ENCODE measurements around the gene EEF2.
"Not testable (repeated sequence)": the region's sequence is repeated elsewhere in the genome, so short reads cannot be mapped to it uniquely, and the experiment has no call there.

Gene EEF2

DNA sequence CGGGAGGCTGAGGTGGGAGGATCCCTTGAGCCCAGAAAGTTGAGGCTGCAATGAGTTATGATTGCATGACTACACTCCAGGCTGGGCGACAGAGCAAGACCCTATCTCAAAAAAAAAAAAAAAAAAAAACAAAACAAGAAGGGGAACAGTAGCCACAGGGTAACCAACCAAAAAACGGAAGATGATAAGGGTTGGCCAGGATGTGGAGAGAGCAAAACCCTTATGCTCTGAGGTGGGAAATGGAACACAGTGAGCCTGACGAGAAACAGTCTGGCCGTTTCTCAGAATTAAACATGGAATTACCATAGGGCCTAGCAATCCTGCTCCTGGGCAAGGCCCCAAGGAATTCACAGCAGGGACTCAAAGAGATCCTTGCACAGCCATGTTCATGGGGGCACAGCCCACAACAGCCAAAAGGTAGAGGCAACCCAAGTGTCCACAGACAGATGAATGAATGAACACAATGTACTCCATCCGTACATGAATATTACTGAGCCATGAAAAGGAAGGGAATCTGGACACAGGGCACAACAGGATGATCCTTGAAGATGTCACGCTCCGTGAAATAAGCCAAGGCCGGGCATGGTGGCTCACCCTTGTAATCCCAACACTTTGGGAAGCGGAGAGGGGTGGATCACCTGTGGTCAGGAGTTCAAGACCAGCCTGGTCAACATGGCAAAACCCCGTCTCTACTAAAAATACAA is 41.1 kb downstream of the EEF2 start:
- no peak for DNase-seq (ENCODE audit: low spot score)

DNA sequence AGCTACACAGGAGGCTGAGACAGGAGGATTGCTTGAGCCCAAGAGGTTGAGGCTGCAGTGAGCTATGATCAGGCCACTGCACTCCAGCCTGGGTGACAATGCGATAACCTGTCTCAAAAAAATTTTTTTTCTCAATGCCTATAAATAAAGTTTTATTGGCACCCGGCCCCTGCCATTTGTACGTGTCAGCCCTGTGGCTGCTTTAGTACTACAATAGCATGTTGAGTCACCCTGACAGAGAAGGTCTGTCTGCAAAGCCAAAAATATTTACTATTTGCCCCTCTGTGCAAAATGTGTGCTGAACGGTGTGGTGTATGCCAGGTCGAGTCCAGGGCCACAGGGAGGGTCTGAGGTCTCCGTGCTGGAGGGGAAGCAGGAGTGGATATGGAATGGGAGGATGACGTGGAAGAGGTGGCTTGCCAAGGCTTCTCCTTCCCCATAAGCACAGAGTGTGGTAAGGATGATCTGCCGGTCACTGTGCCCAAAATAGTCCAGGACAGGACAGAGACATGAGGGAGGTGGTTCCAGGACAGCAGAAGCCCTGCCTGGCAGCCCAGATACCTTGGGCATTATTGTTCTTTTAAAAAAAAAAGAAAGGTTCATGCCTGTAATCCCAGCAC is 42.4 kb downstream of the EEF2 start:
- no peak for DNase-seq (ENCODE audit: low spot score)

- DNase-seq (ENCODE audit: low spot score): not testable (repeated sequence)
These were observed 46.8 kb downstream of the EEF2 start for GRCh38 chr19:3938300-3938950.

DNA sequence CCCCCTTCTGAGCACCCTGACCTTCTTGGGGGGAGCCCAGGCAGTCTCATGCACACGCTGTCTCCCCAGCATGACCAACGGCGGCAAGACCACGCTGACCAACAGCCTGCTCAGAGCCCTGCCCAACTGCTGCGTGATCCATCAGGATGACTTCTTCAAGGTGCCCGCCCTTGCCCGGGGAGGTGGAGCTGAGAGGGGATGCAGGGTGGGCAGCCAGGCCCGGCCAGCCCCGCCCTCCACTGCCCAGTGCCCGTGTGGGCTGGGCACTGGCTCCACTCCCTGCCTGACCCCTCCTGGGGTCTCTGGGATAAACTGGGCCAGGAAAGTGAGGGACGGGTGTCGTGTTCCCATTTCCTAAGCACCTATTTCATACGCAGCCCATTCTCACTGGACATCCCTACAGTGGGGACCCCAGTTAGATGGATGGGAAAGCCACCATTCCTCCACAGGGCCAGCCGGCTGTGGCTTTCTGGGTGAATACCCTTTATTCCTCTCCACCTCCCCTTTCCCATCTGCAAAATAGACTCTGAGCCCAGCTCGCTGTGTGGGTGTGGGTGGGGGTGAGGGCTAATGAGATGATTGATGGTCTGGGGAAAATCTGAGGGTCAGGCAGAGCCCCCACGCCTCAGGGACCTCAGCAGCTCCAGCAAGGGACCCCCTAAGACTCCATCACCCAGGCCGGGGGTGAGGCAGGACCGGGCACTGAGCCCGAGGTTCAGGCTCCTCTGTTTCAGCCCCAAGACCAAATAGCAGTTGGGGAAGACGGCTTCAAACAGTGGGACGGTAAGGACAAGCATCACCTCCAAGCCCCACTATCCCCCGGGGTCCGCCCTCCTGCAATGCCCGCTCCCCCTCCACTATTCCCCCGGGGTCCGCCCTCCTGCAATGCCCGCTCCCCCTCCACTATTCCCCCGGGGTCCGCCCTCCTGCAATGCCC is 48.5 kb downstream of the EEF2 start:
- DNase-seq (ENCODE audit: low spot score): no peak

DNA sequence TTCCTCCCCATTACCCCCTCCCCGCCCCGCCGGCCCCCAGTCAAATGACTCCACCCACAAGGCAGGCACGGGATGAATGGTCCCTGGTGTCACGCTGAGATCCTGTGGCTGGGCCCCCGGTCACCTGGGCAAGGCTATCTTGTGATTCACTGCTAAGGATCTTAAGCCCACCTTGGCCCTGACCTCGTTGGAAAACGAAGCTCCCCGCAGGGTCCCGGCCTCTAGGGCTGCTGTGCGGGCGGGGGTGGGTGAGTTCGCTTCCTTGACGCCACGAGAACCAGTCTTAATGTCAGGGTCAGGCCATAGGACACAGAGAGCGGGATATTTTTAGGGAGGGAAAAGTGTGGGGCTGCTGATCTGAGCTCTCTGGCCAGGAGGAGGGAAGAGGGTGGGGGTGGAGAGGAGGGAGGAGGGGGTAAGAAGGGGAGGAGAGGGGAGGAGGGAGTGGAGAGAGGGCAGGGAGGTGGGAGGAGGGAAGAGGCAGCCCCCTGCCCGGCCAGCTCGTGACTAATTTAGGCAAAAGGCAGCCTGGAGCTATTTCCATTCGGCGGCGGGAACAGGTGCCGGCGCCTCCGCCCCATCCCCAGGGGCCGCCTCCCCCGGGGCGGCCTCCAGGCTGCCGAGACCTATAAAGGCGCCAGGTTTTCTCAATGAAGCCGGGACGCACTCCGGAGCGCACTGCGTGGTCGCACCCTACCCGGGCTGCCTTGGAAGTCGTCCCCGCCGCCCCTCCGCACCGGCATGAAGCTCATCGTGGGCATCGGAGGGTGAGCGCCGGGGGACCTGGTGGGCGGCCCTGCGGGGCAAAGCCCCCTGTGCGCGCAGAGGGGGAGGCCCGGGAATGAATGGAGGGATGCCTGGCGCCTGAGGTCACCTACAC is 52.1 kb downstream of the EEF2 start, which contains the start of gene NMRK2:
Gene NMRK2 (plus strand): TSS at position 139 of the 880 bp plus-strand sequence. CDS start 603 bp downstream, at position 742.
- DNase-seq (ENCODE audit: low spot score): no peak

GRCh38 chr19:3931041-3931440 is 54.2 kb downstream of the EEF2 start:
- no peak for DNase-seq (ENCODE audit: low spot score)

Data from activated CD4-positive, alpha-beta T cell treated with anti-CD3 and anti-CD28 coated beads, Interleukin-2, Interleukin-4, amounts not matched to agents 100 ng/mL and 50 ng/mL, durations not matched to agents 16 hours and 8 hours (primary cell).